GM12801 (cell line): ENCODE results near the gene CFAP299.

Experiments used
- CTCF ChIP-seq: IDR thresholded peaks from one replicate; pipeline ENCODE4 v1.5.1; 2011; ENCODE audit warnings: control low read depth; ENCODE audit not compliant: insufficient read length; ENCODE audit errors: extremely low read depth

CFAP299 gene

GRCh38 chr4:80334568-80334967 is 962 bp upstream of the CFAP299 start:
- TF ChIP-seq CTCF = no peak

GRCh38 chr4:80335226-80335553 is 340 bp upstream of the CFAP299 start:
- TF ChIP-seq CTCF = no peak

GRCh38 chr4:80336582-80336981 is 1.1 kb downstream of the CFAP299 start:
- TF ChIP-seq CTCF = no peak

- TF ChIP-seq CTCF = no peak
Observed at GRCh38 chr4:80340036-80340435, 4.5 kb downstream of the CFAP299 start.

GRCh38 chr4:80343887-80344286 is 8.4 kb downstream of the CFAP299 start:
- TF ChIP-seq CTCF = no peak

- TF ChIP-seq CTCF = no peak
Observed at GRCh38 chr4:80360084-80360483, 24.6 kb downstream of the CFAP299 start.

- no peak for TF ChIP-seq CTCF
Observed at GRCh38 chr4:80360900-80361299, 25.4 kb downstream of the CFAP299 start.

- TF ChIP-seq CTCF = no peak
Observed at GRCh38 chr4:80361329-80361900, 25.9 kb downstream of the CFAP299 start.
